Keratinocyte (primary cell): ENCODE results near the gene RNASE12. TPM values are rescaled to one million over a fixed set of nuclear protein-coding genes. Genes with fewer than 3 reads are reported as not detected.

Experiments used
- DNase-seq: peaks from one replicate; pipeline ENCODE4 v3.0.0-alpha.2; 2011; ENCODE audit warnings: low read depth, missing footprints, low spot score
- FAIRE-seq: peaks from 2 replicates; lab custom pipeline; 2011; peaks lifted over from hg19 to GRCh38; lab: Jason Lieb, UNC
- H2AFZ ChIP-seq: 2 replicates; pipeline ENCODE4 v1.6.0; 2012; ENCODE audit warnings: low read length, control low read depth, inconsistent platforms; ENCODE audit not compliant: control insufficient read depth
- H3K27ac ChIP-seq: 2 replicates; pipeline ENCODE4 v1.5.1; 2011; ENCODE audit warnings: low read length; ENCODE audit not compliant: control insufficient read depth, insufficient read depth
- H3K27me3 ChIP-seq: 3 replicates; pipeline ENCODE4 v1.6.0; 2011; ENCODE audit warnings: low read length; ENCODE audit not compliant: control insufficient read depth, insufficient read depth; ENCODE audit errors: extremely low read depth
- H3K36me3 ChIP-seq, 2 experiments: 2 replicates in 1 of 2; 3 replicates in 1 of 2; pipeline ENCODE4 v1.5.1; 2011; ENCODE audit warnings: low read length in 2 of 2, mild to moderate bottlenecking in 1 of 2; ENCODE audit not compliant: control insufficient read depth in 2 of 2, insufficient read depth in 2 of 2; ENCODE audit errors: extremely low read depth in 1 of 2
- H3K4me1 ChIP-seq: 3 replicates; pipeline ENCODE4 v1.5.1; 2011; ENCODE audit warnings: low read length; ENCODE audit not compliant: control insufficient read depth, insufficient read depth; ENCODE audit errors: extremely low read depth
- H3K4me2 ChIP-seq: 3 replicates; pipeline ENCODE4 v1.6.0; 2011; ENCODE audit warnings: low read depth, low read length; ENCODE audit not compliant: control insufficient read depth, insufficient read depth; ENCODE audit errors: extremely low read depth
- H3K4me3 ChIP-seq, 3 experiments: fragments of 200-600 bp in 1 of 3; sonication (generic) in 1 of 3; 2 replicates in 2 of 3; 3 replicates in 1 of 3; pipeline ENCODE4 v1.5.1; 2011 to 2016; ENCODE audit warnings: low read length in 3 of 3, mild to moderate bottlenecking in 3 of 3, control low read depth in 2 of 3, inconsistent platforms in 1 of 3, low read depth in 1 of 3, mixed read lengths in 1 of 3, mixed run types in 1 of 3, moderate library complexity in 1 of 3; ENCODE audit not compliant: control insufficient read depth in 2 of 3, insufficient read depth in 2 of 3; ENCODE audit errors: extremely low read depth in 1 of 3
- H3K79me2 ChIP-seq: 2 replicates; pipeline ENCODE4 v1.6.0; 2012; ENCODE audit warnings: low read length; ENCODE audit not compliant: control insufficient read depth, insufficient read depth
- H3K9ac ChIP-seq: 3 replicates; pipeline ENCODE4 v1.6.0; 2011; ENCODE audit warnings: low read length; ENCODE audit not compliant: control insufficient read depth, insufficient read depth; ENCODE audit errors: extremely low read depth
- H3K9me1 ChIP-seq: 3 replicates; pipeline ENCODE4 v1.6.0; 2011; ENCODE audit warnings: low read length; ENCODE audit not compliant: control insufficient read depth, insufficient read depth; ENCODE audit errors: extremely low read depth
- H3K9me3 ChIP-seq: 2 replicates; pipeline ENCODE4 v1.5.1; 2012; ENCODE audit warnings: low read depth, low read length; ENCODE audit not compliant: control insufficient read depth
- H4K20me1 ChIP-seq: 3 replicates; pipeline ENCODE4 v1.6.0; 2011; ENCODE audit warnings: low read length; ENCODE audit not compliant: control insufficient read depth, insufficient read depth; ENCODE audit errors: extremely low read depth
- CTCF ChIP-seq, 3 experiments: IDR thresholded peaks in 1 of 3; conservative IDR thresholded peaks in 1 of 3; optimal IDR thresholded peaks in 1 of 3; 2 replicates in 2 of 3; 3 replicates in 1 of 3; pipeline versions ENCODE3 to v1.5.1; 2011; ENCODE audit warnings: low read length in 3 of 3, mild to moderate bottlenecking in 3 of 3, moderate library complexity in 2 of 3, control low read depth in 1 of 3, inconsistent platforms in 1 of 3; ENCODE audit not compliant: insufficient read depth in 2 of 3; ENCODE audit errors: extremely low read depth in 1 of 3
- EZH2 ChIP-seq: IDR thresholded peaks from one replicate; pipeline ENCODE4 v1.6.1; 2012; ENCODE audit warnings: inconsistent platforms, mild to moderate bottlenecking, low read length, moderate library complexity
- dilution Hi-C: fragments of 300-500 bp; cut with MboI; formaldehyde crosslinking; loops from one replicate; pipeline ENCODE4 v1.7.0; 2020; ENCODE audit warnings: low sequenced_read_pairs; ENCODE audit not compliant: extremely low pct_ligation_motif_present
- polyA plus RNA-seq, 5 experiments: library from polyadenylated mRNA; depleted of rRNA in 3 of 5; stranded (reverse) in 3 of 5; stranded (forward) in 1 of 5; unstranded in 1 of 5; fragments of >200 nt; gene quantifications; 1 replicate in 1 of 5; 2 replicates in 3 of 5; 3 replicates in 1 of 5; pipeline versions ENCODE4 v1.2.1 to v1.2.3, GENCODE V29; 2011 to 2012; ENCODE audit warnings: missing spikeins in 2 of 5, low read depth in 1 of 5, low replicate concordance in 1 of 5

The RNASE12 gene
- polyA plus RNA-seq, 1 donor (not counting 4 experiments of a cell fraction or from before 2014, with no cell fraction given) = not detected

- H3K9me3 ChIP-seq = no peaks in the 10 kb centered on the region
- no peak overlapping the region for H3K4me3 ChIP-seq
- no peak overlapping the region for H3K4me2 ChIP-seq
- H3K36me3 ChIP-seq = no peaks in the 10 kb centered on the region
- H3K4me1 ChIP-seq = no peaks in the 10 kb centered on the region
- no peaks in the 10 kb centered on the region for H3K27me3 ChIP-seq
- H3K27ac ChIP-seq = no peak overlapping the region
- no peaks in the 10 kb centered on the region for H3K79me2 ChIP-seq
- DNase-seq (no peak), FAIRE-seq (no peak)
- TF ChIP-seq EZH2 = no peak
- no peak for TF ChIP-seq CTCF (optimal IDR thresholded peaks at IDR 0.05 in 1 of 3, IDR thresholded peaks at IDR 0.05 in 1 of 3, conservative IDR thresholded peaks at IDR 0.05 in 1 of 3; ENCODE audit: extremely low read depth in 1 of 3, insufficient read depth in 2 of 3, low read length in 3 of 3)
- dilution Hi-C loops = no loop called here
- no peak overlapping the region for H3K9ac ChIP-seq
- no peaks in the 10 kb centered on the region for H3K9me1 ChIP-seq
- H4K20me1 ChIP-seq = no peaks in the 10 kb centered on the region
- H2AFZ ChIP-seq = no peak overlapping the region
Measured at GRCh38 chr14:20548414-20549158, 42.6 kb downstream of the RNASE12 start.

GRCh38 chr14:20546877-20547276 is 44.3 kb downstream of the RNASE12 start:
- dilution Hi-C loops = no loop called here
- no peaks in the 10 kb centered on the region for H3K36me3 ChIP-seq
- H3K4me2 ChIP-seq = no peak overlapping the region
- TF ChIP-seq EZH2 (no peak), CTCF (optimal IDR thresholded peaks at IDR 0.05 in 1 of 3, IDR thresholded peaks at IDR 0.05 in 1 of 3, conservative IDR thresholded peaks at IDR 0.05 in 1 of 3; ENCODE audit: extremely low read depth in 1 of 3, insufficient read depth in 2 of 3, low read length in 3 of 3) (no peak)
- H4K20me1 ChIP-seq = no peaks in the 10 kb centered on the region
- no peak overlapping the region for H3K9ac ChIP-seq
- no peaks in the 10 kb centered on the region for H3K79me2 ChIP-seq
- H3K9me3 ChIP-seq = no peaks in the 10 kb centered on the region
- no peaks in the 10 kb centered on the region for H3K4me1 ChIP-seq
- FAIRE-seq = no peak
- no peaks in the 10 kb centered on the region for H3K9me1 ChIP-seq
- H3K27ac ChIP-seq = no peak overlapping the region
- H3K4me3 ChIP-seq = no peak overlapping the region
- no peaks in the 10 kb centered on the region for H3K27me3 ChIP-seq
- no peak overlapping the region for H2AFZ ChIP-seq
- no peak for DNase-seq

Other genes starting within 250 kb of the RNASE12 start
- 13.8 to 24.7 TPM (median 24.1 TPM) in 3 replicates for gene PARP2, start 247.7 kb downstream of the RNASE12 start, polyA plus RNA-seq
- 12.5 to 16.6 TPM (median 12.8 TPM) in 3 replicates for gene TEP1, start 177.9 kb downstream of the RNASE12 start, polyA plus RNA-seq
- gene KLHL33, start 155.2 kb downstream of the RNASE12 start, polyA plus RNA-seq = not detected in 3 replicates
- 28.8 to 36.6 TPM (median 34.5 TPM) in 3 replicates for gene OSGEP, start 136.6 kb downstream of the RNASE12 start, polyA plus RNA-seq
- 211 to 234 TPM (median 212 TPM) in 3 replicates for gene APEX1, start 136.2 kb downstream of the RNASE12 start, polyA plus RNA-seq
- 34.4 to 37.5 TPM (median 35.6 TPM) in 3 replicates for gene PIP4P1, start 129.9 kb downstream of the RNASE12 start, polyA plus RNA-seq
- 227 to 325 TPM (median 243 TPM) in 3 replicates for gene PNP, start 122.0 kb downstream of the RNASE12 start, polyA plus RNA-seq
- gene RNASE10, start 85.8 kb downstream of the RNASE12 start, polyA plus RNA-seq = not detected in 3 replicates
- gene RNASE9, start 30.3 kb downstream of the RNASE12 start, polyA plus RNA-seq = not detected in 3 replicates
- not detected in 3 replicates for gene RNASE11, start 3.4 kb downstream of the RNASE12 start, polyA plus RNA-seq
- gene OR6S1, start 50.3 kb upstream of the RNASE12 start, polyA plus RNA-seq = not detected in 3 replicates
- gene RNASE4, start 93.2 kb upstream of the RNASE12 start, polyA plus RNA-seq = 5.5 to 12.8 TPM (median 9.5 TPM) in 3 replicates
- 3.7 to 4.4 TPM (median 4.0 TPM) in 3 replicates for gene ANG, start 97.4 kb upstream of the RNASE12 start, polyA plus RNA-seq
- gene EDDM3A, start 154.5 kb upstream of the RNASE12 start, polyA plus RNA-seq = not detected in 3 replicates
- not detected in 3 replicates for gene EDDM3B, start 177.0 kb upstream of the RNASE12 start, polyA plus RNA-seq
- gene RNASE6, start 189.9 kb upstream of the RNASE12 start, polyA plus RNA-seq = not detected in 3 replicates
- gene RNASE1, start 211.5 kb upstream of the RNASE12 start, polyA plus RNA-seq = 0.09 TPM in 1 of 3 replicates, not detected in the others